NCI-H82 (cell line): ENCODE data around the gene SEPTIN8.
A peak's percentile ranks its signal among the peaks of the same experiment; 100 is the strongest.

Experiments
- DNase-seq: peaks from one replicate; lab custom pipeline; 2025; lab: John Stamatoyannopoulos, UW

Gene SEPTIN8

GRCh38 chr5:132780577-132780976 is 3.5 kb upstream of the SEPTIN8 start:
- no peak for DNase-seq

GRCh38 chr5:132779961-132780360 is 2.9 kb upstream of the SEPTIN8 start:
- DNase-seq, result peak; percentile 3

- no peak for DNase-seq
These were observed 1.8 kb upstream of the SEPTIN8 start for GRCh38 chr5:132778856-132779255.

- DNase-seq, result no peak
These were observed 1.1 kb upstream of the SEPTIN8 start for GRCh38 chr5:132778129-132778528.

GRCh38 chr5:132776938-132777208 is 166 bp downstream of the SEPTIN8 start:
- peak; percentile 21 for DNase-seq

- DNase-seq, result peak; percentile 56
These were observed 705 bp downstream of the SEPTIN8 start for GRCh38 chr5:132776131-132776937.

GRCh38 chr5:132775476-132775961 is 1.5 kb downstream of the SEPTIN8 start:
- DNase-seq, result peak; percentile 21

- DNase-seq, result no peak
These were observed 2.1 kb downstream of the SEPTIN8 start for GRCh38 chr5:132774896-132775295.

- no peak for DNase-seq
These were observed 2.6 kb downstream of the SEPTIN8 start for GRCh38 chr5:132774406-132774805.

GRCh38 chr5:132773601-132774355 is 3.3 kb downstream of the SEPTIN8 start:
- DNase-seq, result peak; percentile 74

GRCh38 chr5:132773114-132773513 is 3.9 kb downstream of the SEPTIN8 start:
- DNase-seq, result no peak

- DNase-seq, result no peak
These were observed 4.6 kb downstream of the SEPTIN8 start for GRCh38 chr5:132772291-132773070.

GRCh38 chr5:132771503-132771998 is 5.5 kb downstream of the SEPTIN8 start:
- no peak for DNase-seq

GRCh38 chr5:132770476-132771159 is 6.4 kb downstream of the SEPTIN8 start:
- DNase-seq, result peak; percentile 58

GRCh38 chr5:132768485-132768868 is 8.6 kb downstream of the SEPTIN8 start:
- DNase-seq, result no peak

- no peak for DNase-seq
These were observed 9.9 kb downstream of the SEPTIN8 start for GRCh38 chr5:132767150-132767549.

GRCh38 chr5:132766806-132767055 is 10.3 kb downstream of the SEPTIN8 start:
- no peak for DNase-seq

GRCh38 chr5:132766020-132766805 is 10.8 kb downstream of the SEPTIN8 start:
- DNase-seq, result no peak

- DNase-seq, result no peak
These were observed 11.6 kb downstream of the SEPTIN8 start for GRCh38 chr5:132765311-132766019.

GRCh38 chr5:132764671-132765238 is 12.3 kb downstream of the SEPTIN8 start:
- DNase-seq, result no peak
